SIG-M5 (cell line): ENCODE measurements around the gene ITIH2.
A peak's percentile ranks its signal among the peaks of the same experiment; 100 is the strongest.
"Not testable (repeated sequence)": the region's sequence is repeated elsewhere in the genome, so short reads cannot be mapped to it uniquely, and the experiment has no call there.

Experiments
- DNase-seq: peaks from one replicate; lab custom pipeline; 2025; lab: John Stamatoyannopoulos, UW

The ITIH2 gene

DNA sequence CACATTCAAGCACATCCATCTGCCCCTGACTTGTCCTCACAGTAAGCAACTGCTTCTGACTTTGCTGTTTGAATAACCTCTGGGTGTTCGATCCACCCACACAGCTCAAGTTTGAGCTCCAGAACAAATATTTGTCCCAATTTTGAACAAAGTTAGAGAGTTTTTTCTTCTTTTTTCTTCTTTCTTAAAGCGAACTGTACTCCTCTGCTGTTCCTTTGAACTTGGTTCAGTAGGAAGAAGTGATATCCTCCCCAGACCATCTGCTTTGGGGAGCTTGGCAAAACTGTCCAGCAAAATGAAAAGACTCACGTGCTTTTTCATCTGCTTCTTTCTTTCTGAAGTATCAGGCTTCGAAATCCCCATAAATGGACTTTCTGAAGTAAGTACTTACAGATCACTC lies at the start of gene ITIH2:
ITIH2 (plus strand) TSS at position 177 of the 400 bp plus-strand sequence; CDS start at position 296, 119 bp downstream.
- DNase-seq = no peak

GRCh38 chr10:7657079-7657478 lies 46.0 kb upstream of the ITIH2 start:
- DNase-seq = not testable (repeated sequence)

- no peak for DNase-seq
Observed at GRCh38 chr10:7657552-7657951, 45.6 kb upstream of the ITIH2 start.

DNA sequence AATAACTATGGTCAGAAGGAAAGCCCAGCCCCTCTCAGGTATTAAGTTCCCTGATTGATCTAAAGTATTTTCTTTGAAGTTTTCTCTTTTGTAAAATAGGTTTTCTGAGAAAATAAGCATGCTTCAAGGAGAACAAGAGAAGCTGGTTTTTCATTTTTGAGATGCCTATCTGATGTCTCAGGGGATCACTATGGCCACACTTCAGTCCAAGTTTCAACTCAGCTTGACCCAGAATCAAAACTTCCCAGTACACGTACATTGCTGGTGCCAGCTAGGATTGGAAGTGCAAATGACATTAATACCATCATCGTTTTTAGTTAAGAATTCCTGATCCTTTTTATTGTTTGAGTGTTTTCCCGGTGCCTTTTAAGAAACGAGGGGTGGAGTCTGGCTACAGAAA lies 43.6 kb upstream of the ITIH2 start:
- DNase-seq = no peak

- DNase-seq = no peak
Observed at GRCh38 chr10:7662522-7662921, 40.6 kb upstream of the ITIH2 start.

DNA sequence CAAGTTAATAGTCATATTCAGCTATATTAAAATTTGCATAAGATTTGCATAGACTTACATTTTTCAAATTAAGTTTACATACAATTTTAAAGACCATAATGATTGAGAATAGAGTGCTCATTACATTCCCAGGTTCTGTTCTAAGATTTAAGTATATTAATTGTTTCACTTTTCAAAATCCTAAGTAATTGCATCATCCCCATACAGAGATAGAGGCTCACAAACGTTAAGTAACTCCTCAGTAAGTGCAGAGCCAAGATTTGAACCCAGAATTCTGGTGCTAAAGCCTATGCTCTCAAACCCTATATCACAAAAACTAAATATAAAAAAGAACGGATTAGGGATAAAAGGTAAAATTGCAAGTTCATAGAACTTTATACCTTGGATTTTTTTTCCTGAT lies 38.4 kb upstream of the ITIH2 start:
- no peak for DNase-seq

GRCh38 chr10:7665767-7666166 lies 37.3 kb upstream of the ITIH2 start:
- DNase-seq = no peak

GRCh38 chr10:7666253-7667023 lies 36.7 kb upstream of the ITIH2 start, which contains the start of gene ITIH5:
ITIH5 (minus strand) TSS chr10:7666966; CDS start chr10:7666892, 74 bp downstream.
- DNase-seq = no peak

GRCh38 chr10:7667262-7668141 lies 35.6 kb upstream of the ITIH2 start:
- no peak for DNase-seq

DNA sequence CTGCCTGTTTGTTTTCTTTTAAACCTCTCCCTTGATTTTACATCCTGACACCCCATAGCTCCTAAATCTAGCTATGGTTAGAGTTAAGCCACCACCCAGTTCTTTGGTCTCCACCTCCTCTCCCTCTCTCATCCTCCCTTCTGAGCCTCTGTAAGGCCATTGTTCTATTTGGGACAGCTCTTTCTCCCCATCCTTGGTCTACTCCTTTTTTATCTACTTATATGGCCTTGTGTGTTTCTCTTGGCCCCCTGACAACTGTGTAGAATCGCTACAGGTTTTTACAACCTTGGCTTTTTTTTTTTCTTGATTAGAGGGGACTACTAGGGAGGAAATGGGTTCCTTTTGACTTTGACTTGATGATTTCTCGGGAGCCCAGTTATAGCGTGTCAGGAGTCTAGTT lies 33.0 kb upstream of the ITIH2 start:
- no peak for DNase-seq

DNA sequence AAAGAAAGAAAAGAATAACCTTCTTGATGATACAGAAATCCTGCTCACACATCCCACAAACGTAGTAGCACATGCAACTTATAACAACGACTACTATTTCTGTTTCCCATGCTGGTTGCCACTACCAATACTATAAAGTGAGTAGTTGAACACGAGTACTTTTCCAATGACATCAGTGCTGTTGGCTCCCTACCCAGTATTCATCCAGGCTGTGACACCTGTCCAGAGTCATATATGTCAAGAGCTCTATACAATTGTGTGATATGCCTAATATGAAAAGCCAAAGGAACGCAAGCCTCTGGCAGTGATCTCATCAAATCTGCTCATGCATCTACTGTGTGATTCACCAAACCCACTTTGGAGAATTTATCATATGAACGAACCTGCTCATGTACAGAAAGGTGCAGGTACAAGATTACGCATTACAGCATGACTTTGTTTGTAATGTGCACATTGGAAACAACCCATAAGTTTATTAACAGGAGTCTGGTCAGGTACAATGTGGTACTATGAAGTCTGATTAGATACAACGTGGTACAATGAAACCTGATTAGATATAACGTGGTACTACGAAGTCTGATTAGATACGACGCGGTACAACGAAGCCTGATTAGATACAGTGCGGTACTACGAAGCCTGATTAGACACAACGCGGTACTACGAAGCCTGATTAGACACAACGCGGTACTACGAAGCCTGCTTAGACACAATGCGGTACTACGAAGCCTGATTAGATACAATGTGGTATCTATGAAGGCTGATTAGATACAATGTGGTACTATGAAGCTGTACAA lies 30.6 kb upstream of the ITIH2 start:
- no peak for DNase-seq

DNA sequence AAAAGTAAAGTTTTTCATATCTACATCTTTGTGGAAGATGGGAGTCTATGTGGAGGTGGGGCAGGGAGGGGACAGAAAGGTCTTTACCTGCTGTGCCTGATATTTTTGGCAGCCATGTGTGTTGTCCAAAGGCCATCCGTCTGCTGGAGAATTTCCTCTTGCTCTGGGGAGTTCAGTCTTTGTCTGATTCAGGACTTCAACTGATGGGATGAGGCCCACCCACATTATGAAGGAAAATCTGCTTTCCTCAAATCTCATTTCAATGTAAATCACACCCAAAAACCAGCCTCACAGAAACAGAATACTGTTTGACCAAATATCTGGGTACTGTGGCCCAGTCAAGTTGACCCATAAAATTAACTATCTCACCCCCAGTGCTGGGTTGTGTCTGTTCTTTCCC lies 23.9 kb upstream of the ITIH2 start:
- no peak for DNase-seq

DNA sequence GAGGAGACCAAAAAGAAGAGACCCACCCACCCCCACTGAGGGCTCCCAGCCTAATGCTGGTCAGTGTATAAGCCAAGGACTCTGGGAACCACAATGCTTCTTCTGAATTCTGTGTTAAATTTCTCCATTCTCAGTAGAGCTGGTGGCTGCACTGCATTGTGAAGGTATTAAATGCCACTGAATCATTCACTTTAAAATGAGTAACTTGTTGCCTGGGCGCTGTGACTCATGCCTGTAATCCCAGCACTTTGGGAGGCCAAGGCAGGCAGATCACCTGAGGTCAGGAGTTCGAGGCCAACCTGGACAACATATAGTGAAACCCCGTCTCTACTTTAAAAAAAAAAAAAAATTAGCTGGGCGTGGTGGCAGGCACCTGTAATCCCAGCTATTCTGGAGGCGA lies 23.0 kb upstream of the ITIH2 start:
- DNase-seq = not testable (repeated sequence)

GRCh38 chr10:7686351-7687171 lies 16.6 kb upstream of the ITIH2 start:
- no peak for DNase-seq

- DNase-seq = peak; percentile 75
Observed at GRCh38 chr10:7687228-7687907, 15.7 kb upstream of the ITIH2 start.

DNA sequence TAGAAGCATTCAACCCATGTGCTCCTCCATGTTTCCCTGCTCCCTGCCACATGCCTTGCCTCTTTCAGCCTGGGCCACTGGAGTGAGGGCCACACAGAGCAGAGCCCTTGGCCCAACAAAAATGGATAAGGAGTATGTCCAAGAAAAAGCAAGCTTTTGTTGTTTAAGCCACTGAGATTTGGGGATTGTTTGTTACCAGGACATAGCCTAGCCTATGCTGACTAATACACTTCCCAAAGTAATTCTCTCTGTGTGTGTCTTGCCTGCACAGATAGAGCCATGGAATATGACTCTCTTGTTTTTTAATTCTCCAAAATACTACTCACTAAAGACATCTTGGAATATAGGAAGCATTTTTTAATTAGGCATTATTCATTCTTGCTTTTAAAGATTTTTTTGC lies 13.5 kb upstream of the ITIH2 start:
- DNase-seq = no peak

GRCh38 chr10:7690885-7691597 lies 12.1 kb upstream of the ITIH2 start:
- not testable (repeated sequence) for DNase-seq

GRCh38 chr10:7692368-7692767 lies 10.7 kb upstream of the ITIH2 start:
- DNase-seq = not testable (repeated sequence)

- not testable (repeated sequence) for DNase-seq
Observed at GRCh38 chr10:7693194-7693593, 9.9 kb upstream of the ITIH2 start.

- DNase-seq = no peak
Observed at GRCh38 chr10:7696545-7696944, 6.6 kb upstream of the ITIH2 start.
